Nephron progenitor cell (in vitro differentiated cells): Measurements from ENCODE around the gene DMD.

Source experiments
- DNase-seq: peaks from one replicate; pipeline ENCODE4 v3.0.0; 2021
- H3K27ac Mint-ChIP-seq: 2 replicates; pipeline ENCODE4 v1.8.0; 2021; ENCODE audit warnings: mild to moderate bottlenecking, moderate library complexity, mixed read lengths
- H3K27me3 Mint-ChIP-seq: 2 replicates; pipeline ENCODE4 v1.8.0; 2021; ENCODE audit warnings: mild to moderate bottlenecking, low read depth, mixed read lengths; ENCODE audit not compliant: poor library complexity
- H3K36me3 Mint-ChIP-seq: 2 replicates; pipeline ENCODE4 v1.8.0; 2021; ENCODE audit warnings: low read depth, mixed read lengths
- H3K4me1 Mint-ChIP-seq: 2 replicates; pipeline ENCODE4 v1.8.0; 2021; ENCODE audit warnings: mixed read lengths
- H3K4me3 Mint-ChIP-seq: 2 replicates; pipeline ENCODE4 v1.8.0; 2021; ENCODE audit warnings: mild to moderate bottlenecking, moderate library complexity, mixed read lengths
- H3K9me3 Mint-ChIP-seq: 2 replicates; pipeline ENCODE4 v1.8.0; 2021; ENCODE audit warnings: mild to moderate bottlenecking, moderate library complexity, mixed read lengths
- CTCF ChIP-seq: fragments of 200-600 bp; sonication (generic); IDR thresholded peaks from 2 replicates; pipeline ENCODE4 v1.5.0; 2021; ENCODE audit warnings: antibody characterized with exemption

The DMD gene

GRCh38 chrX:33149085-33149484 lies 62.3 kb downstream of the DMD start:
- H3K27me3 Mint-ChIP-seq, result no peaks in the 10 kb centered on the region
- no peaks in the 10 kb centered on the region for H3K4me1 Mint-ChIP-seq

GRCh38 chrX:33142331-33142730 lies 69.0 kb downstream of the DMD start:
- H3K36me3 Mint-ChIP-seq, result no peaks in the 10 kb centered on the region
- H3K9me3 Mint-ChIP-seq, result no peaks in the 10 kb centered on the region
- H3K4me1 Mint-ChIP-seq, result peaks cover 5% of the 10 kb centered on the region
- DNase-seq, result no peak
- no peak overlapping the region for H3K27ac Mint-ChIP-seq
- TF ChIP-seq CTCF, result no peak
- no peaks in the 10 kb centered on the region for H3K27me3 Mint-ChIP-seq
- no peak overlapping the region for H3K4me3 Mint-ChIP-seq

More at GRCh38 chrX:33149085-33149484, 62.3 kb downstream of the DMD start:
- DNase-seq, result no peak
- Mint-ChIP-seq H3K36me3 (no peaks in the 10 kb centered on the region), H3K27ac (no peak overlapping the region), H3K4me3 (no peak overlapping the region), H3K9me3 (no peaks in the 10 kb centered on the region)
- TF ChIP-seq CTCF, result no peak

DNA sequence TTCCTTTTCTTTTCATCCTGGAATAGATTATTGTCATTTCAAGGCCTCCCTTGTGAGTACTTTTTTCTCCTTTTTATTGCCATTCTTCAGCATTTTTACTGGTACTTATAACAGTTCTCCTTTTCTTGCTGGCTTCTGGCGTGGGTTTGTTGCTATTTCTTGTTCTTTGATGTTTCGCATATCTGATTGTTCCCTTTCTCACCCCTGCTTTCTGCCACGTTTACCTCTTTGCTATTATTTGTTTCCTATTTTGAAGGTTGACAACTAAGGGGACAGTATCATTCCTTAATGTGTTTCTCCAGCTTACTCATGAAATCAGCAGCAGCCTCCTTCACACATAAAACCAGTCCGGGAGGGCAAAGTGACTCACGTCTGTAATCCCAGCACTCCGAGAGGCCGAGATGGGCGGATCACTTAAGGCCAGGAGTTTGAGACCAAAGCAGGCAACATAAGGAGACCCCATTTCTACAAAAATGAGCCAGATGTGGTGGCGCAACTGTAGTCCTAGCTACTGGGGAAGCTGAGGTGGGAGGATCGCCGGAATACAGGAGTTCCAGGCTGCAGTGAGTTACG lies 72.6 kb downstream of the DMD start:
- Mint-ChIP-seq H3K36me3 (no peaks in the 10 kb centered on the region), H3K4me3 (no peak overlapping the region), H3K27me3 (no peaks in the 10 kb centered on the region), H3K27ac (peak overlapping the region; percentile 49), H3K9me3 (no peaks in the 10 kb centered on the region), H3K4me1 (peaks cover 12% of the 10 kb centered on the region)
- no peak for DNase-seq
- TF ChIP-seq CTCF, result no peak

DNA sequence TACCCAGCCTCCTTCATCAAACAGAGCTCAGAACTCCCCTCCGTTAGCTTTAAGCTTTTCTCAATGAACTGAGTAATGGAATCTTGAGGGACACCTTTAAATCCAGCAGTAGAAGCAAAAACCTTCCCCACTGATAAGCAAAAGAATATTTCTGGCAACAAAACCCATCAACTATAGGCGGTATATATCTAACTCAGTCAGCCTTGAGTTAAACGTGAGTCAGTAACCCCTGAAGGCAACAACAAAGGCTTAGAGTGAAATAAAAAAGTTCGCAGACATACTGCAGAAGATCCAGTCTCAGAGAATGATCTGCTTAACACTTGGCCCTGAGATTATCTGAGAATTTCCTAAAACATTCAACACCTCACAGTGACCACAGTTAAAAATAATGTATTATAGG lies 77.2 kb downstream of the DMD start:
- no peak for TF ChIP-seq CTCF
- Mint-ChIP-seq H3K27ac (no peak overlapping the region), H3K4me3 (no peak overlapping the region), H3K9me3 (no peaks in the 10 kb centered on the region), H3K4me1 (peaks cover 19% of the 10 kb centered on the region), H3K36me3 (no peaks in the 10 kb centered on the region), H3K27me3 (no peaks in the 10 kb centered on the region)
- no peak for DNase-seq

DNA sequence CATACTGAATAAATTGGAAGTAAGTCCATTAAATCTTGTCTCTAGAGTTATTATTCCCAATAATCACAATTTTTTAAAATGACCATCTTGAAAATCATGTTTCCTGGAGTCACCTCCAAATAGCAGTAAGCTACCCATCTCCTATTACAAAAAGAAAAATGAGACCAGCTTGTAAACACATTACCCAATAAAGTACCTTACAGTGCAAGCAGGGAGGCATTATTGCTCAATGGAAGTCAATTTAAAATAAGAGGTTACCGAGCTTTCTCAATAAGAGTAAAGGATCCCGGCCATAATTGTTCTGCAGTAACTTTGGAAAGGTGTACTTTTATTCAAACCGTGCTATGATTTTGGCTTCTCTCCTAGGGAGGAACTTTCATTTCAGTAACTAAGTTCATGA lies 78.0 kb downstream of the DMD start:
- peaks cover 14% of the 10 kb centered on the region for H3K4me1 Mint-ChIP-seq
- H3K27ac Mint-ChIP-seq, result no peak overlapping the region
- no peak overlapping the region for H3K4me3 Mint-ChIP-seq
- H3K9me3 Mint-ChIP-seq, result no peaks in the 10 kb centered on the region
- no peaks in the 10 kb centered on the region for H3K27me3 Mint-ChIP-seq
- no peak for TF ChIP-seq CTCF
- no peak for DNase-seq
- no peaks in the 10 kb centered on the region for H3K36me3 Mint-ChIP-seq

GRCh38 chrX:33132569-33132968 lies 78.8 kb downstream of the DMD start:
- no peak for TF ChIP-seq CTCF
- no peak overlapping the region for H3K4me3 Mint-ChIP-seq
- peaks cover 14% of the 10 kb centered on the region for H3K4me1 Mint-ChIP-seq
- no peaks in the 10 kb centered on the region for H3K36me3 Mint-ChIP-seq
- H3K27me3 Mint-ChIP-seq, result no peaks in the 10 kb centered on the region
- H3K9me3 Mint-ChIP-seq, result no peaks in the 10 kb centered on the region
- DNase-seq, result no peak
- H3K27ac Mint-ChIP-seq, result no peak overlapping the region
